HG02588 (cell line): ENCODE results near the gene SLC1A2.

ENCODE experiments used
- ATAC-seq: cut with Tn5 transposase; IDR thresholded peaks from one replicate; pipeline ENCODE4 v1.9.1; 2021; ENCODE audit warnings: mild to moderate bottlenecking, moderate library complexity; ENCODE audit not compliant: unreplicated experiment

The SLC1A2 gene

GRCh38 chr11:35419184-35419829, at the start of gene SLC1A2:
SLC1A2 (minus strand) TSS chr11:35419558; CDS start chr11:35418966, 592 bp downstream.
- ATAC-seq = no peak

- no peak for ATAC-seq
Observed at GRCh38 chr11:35466058-35466457, 46.7 kb upstream of the SLC1A2 start.

GRCh38 chr11:35464308-35464707, 45.0 kb upstream of the SLC1A2 start:
- ATAC-seq = no peak

- no peak for ATAC-seq
Observed at GRCh38 chr11:35463331-35463751, 44.0 kb upstream of the SLC1A2 start.

GRCh38 chr11:35461917-35462538, 42.7 kb upstream of the SLC1A2 start:
- ATAC-seq = no peak

GRCh38 chr11:35459489-35459888, 40.1 kb upstream of the SLC1A2 start:
- ATAC-seq = no peak

GRCh38 chr11:35458846-35459245, 39.5 kb upstream of the SLC1A2 start:
- no peak for ATAC-seq

- ATAC-seq = no peak
Observed at GRCh38 chr11:35454362-35454761, 35.0 kb upstream of the SLC1A2 start.

- no peak for ATAC-seq
Observed at GRCh38 chr11:35436581-35437250, 17.4 kb upstream of the SLC1A2 start.

GRCh38 chr11:35433588-35433987, 14.2 kb upstream of the SLC1A2 start:
- no peak for ATAC-seq

GRCh38 chr11:35432464-35432863, 13.1 kb upstream of the SLC1A2 start:
- no peak for ATAC-seq

- ATAC-seq = no peak
Observed at GRCh38 chr11:35427071-35427470, 7.7 kb upstream of the SLC1A2 start.

GRCh38 chr11:35426351-35426750, 7.0 kb upstream of the SLC1A2 start:
- ATAC-seq = no peak

GRCh38 chr11:35425603-35426212, 6.3 kb upstream of the SLC1A2 start:
- no peak for ATAC-seq

- ATAC-seq = no peak
Observed at GRCh38 chr11:35424157-35424940, 5.0 kb upstream of the SLC1A2 start.

GRCh38 chr11:35420371-35420770, 1.0 kb upstream of the SLC1A2 start:
- no peak for ATAC-seq

- ATAC-seq = no peak
Observed at GRCh38 chr11:35419830-35420333, 524 bp upstream of the SLC1A2 start.

GRCh38 chr11:35418282-35419183, 825 bp downstream of the SLC1A2 start:
- no peak for ATAC-seq

- ATAC-seq = no peak
Observed at GRCh38 chr11:35415487-35415886, 3.9 kb downstream of the SLC1A2 start.

- ATAC-seq = no peak
Observed at GRCh38 chr11:35414776-35415175, 4.6 kb downstream of the SLC1A2 start.
